BE2C (cell line): Measurements from ENCODE around the gene SHTN1.

Experiments used
- DNase-seq: peaks from one replicate; pipeline ENCODE4 v3.0.0-alpha.2; 2020
- H3K27me3 ChIP-seq: fragments of 250-450 bp; sonication (Bioruptor Pico); 2 replicates; pipeline ENCODE4 v1.5.1; 2020; ENCODE audit warnings: mild to moderate bottlenecking
- H3K36me3 ChIP-seq: fragments of 250-450 bp; sonication (Bioruptor Pico); 2 replicates; pipeline ENCODE4 v1.5.1; 2020; ENCODE audit warnings: mild to moderate bottlenecking
- H3K4me1 ChIP-seq: fragments of 250-450 bp; sonication (Bioruptor Pico); 2 replicates; pipeline ENCODE4 v1.5.1; 2020
- H3K4me3 ChIP-seq: 2 replicates; pipeline ENCODE4 v1.5.1; 2011; ENCODE audit warnings: low read depth, low read length
- H3K9me3 ChIP-seq: fragments of 250-450 bp; sonication (Bioruptor Pico); 2 replicates; pipeline ENCODE4 v1.5.1; 2020
- CTCF ChIP-seq: IDR thresholded peaks from 2 replicates; pipeline ENCODE4 v1.5.1; 2012; ENCODE audit warnings: mild to moderate bottlenecking, low read depth, low read length

Gene SHTN1

GRCh38 chr10:116919164-116919563, 85.8 kb downstream of the SHTN1 start:
- Histone ChIP-seq H3K27me3 (no peaks in the 10 kb centered on the region), H3K4me3 (no peak overlapping the region), H3K4me1 (no peaks in the 10 kb centered on the region), H3K36me3 (no peaks in the 10 kb centered on the region), H3K9me3 (no peaks in the 10 kb centered on the region)
- no peak for TF ChIP-seq CTCF
- DNase-seq, result no peak

DNA sequence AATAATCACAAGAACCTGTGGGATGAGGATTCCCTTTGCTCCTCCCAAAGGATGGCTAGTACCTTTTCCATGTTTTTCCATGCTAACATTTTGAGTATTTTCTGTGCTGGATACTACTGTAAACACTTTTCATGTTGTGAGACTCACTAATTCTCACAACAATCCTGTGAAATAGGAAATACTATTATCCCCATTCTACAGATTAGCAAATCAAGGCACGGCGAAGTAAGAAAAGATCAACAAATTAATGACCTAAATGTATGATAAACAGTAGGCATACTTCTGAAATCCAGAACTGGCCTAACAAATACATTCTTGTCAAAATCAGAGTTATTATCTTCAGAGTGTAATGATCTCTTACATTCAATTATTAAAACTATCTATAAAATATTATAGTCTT, 86.4 kb downstream of the SHTN1 start:
- no peak overlapping the region for H3K4me3 ChIP-seq
- no peaks in the 10 kb centered on the region for H3K4me1 ChIP-seq
- H3K9me3 ChIP-seq, result no peaks in the 10 kb centered on the region
- no peak for TF ChIP-seq CTCF
- H3K36me3 ChIP-seq, result no peaks in the 10 kb centered on the region
- no peaks in the 10 kb centered on the region for H3K27me3 ChIP-seq
- DNase-seq, result no peak

- DNase-seq, result no peak
- no peaks in the 10 kb centered on the region for H3K9me3 ChIP-seq
- H3K4me3 ChIP-seq, result no peak overlapping the region
- no peaks in the 10 kb centered on the region for H3K4me1 ChIP-seq
- H3K36me3 ChIP-seq, result no peaks in the 10 kb centered on the region
- H3K27me3 ChIP-seq, result no peaks in the 10 kb centered on the region
- no peak for TF ChIP-seq CTCF
Measured at GRCh38 chr10:116917481-116917880, 87.5 kb downstream of the SHTN1 start.

DNA sequence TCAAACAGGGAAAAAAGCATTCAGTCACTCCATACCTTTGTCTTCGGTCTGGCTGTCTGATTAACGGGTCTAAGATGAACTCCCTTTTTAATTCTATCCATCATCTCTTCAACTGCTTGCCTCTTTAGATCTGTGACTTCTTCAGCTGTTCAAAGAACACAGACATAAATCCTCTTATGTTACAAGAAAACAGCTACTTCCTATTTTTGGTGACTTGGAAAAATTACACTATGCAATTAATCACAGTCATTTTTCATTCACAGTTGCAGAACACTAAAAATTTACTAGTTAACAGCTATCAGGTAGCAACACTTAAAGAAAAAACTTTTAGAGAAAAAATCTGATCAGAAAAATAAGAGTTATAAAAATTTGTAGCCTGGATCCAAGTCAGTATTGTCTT, 89.6 kb downstream of the SHTN1 start:
- Histone ChIP-seq H3K4me3 (no peak overlapping the region), H3K9me3 (no peaks in the 10 kb centered on the region), H3K27me3 (no peaks in the 10 kb centered on the region), H3K36me3 (no peaks in the 10 kb centered on the region), H3K4me1 (no peaks in the 10 kb centered on the region)
- DNase-seq, result no peak
- no peak for TF ChIP-seq CTCF

- DNase-seq, result no peak
- no peaks in the 10 kb centered on the region for H3K9me3 ChIP-seq
- no peaks in the 10 kb centered on the region for H3K36me3 ChIP-seq
- H3K27me3 ChIP-seq, result no peaks in the 10 kb centered on the region
- no peak overlapping the region for H3K4me3 ChIP-seq
- no peaks in the 10 kb centered on the region for H3K4me1 ChIP-seq
- TF ChIP-seq CTCF, result no peak
Measured at GRCh38 chr10:116913695-116914094, 91.3 kb downstream of the SHTN1 start.

DNA sequence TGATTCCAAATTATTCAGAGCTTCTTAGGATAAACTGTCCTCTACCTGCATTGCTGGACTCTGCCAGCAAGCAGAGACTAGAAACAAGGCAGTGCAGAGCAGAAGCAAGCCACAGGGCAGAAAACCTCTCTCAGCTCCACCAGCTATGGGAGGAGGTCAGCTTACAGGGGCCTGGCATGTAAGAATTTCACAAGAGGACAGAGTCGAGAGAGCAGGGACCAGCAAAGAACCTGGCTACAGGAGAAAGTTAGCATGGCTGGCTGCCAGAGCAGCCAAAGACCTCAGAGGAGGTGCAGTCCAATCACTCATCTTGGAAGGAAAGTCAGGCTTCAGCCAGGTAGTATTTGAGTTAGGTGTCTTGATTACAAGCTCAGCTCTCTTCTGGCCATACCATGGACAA, 92.8 kb downstream of the SHTN1 start:
- Histone ChIP-seq H3K36me3 (no peaks in the 10 kb centered on the region), H3K9me3 (no peaks in the 10 kb centered on the region), H3K4me3 (no peak overlapping the region), H3K4me1 (no peaks in the 10 kb centered on the region), H3K27me3 (no peaks in the 10 kb centered on the region)
- no peak for DNase-seq
- no peak for TF ChIP-seq CTCF
